ENCODE data around the gene COL5A3.

Gene COL5A3

DNA sequence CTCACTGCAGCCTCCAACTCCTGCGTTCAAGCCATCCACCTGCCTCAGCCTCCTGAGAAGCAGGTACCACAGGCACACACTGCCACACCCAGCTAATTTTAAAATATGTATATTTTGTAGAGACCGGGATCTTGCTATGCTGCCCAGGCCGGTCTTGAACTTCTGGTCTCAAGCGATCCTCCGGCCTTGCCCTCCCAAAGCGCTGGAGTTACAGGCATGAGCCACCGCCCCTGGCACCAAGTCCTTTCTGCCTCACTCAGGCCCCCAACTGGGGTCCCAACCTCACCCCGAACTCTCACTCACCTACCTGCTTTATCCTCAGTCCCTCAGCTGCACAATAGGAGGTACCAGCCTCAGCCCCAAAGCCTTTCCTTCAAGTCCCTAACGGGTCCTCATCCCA, 635 bp upstream of the COL5A3 start:
- no peak for DNase-seq

DNA sequence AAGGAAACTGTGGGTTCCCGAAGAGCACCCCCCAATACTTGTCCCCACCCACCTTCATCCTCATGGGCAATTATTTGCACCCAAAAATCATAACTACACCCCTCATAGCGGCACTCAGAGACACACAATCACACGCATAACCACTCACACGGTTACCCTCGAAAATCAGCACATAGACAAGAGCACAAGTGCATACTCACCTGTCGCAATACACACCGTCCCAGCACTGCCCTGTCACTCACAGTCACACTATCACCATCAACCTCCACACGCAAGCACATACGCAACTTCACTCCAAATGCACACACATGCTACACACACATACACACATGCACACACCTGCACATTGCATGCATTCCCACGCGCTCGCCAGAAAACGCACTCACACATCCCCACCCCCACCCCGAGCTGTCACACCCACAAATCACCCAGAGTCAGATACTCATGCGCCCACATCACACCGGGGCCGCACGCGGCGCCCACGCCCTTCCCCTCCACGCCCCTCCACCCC, 535 bp downstream of the COL5A3 start:
- no peak for DNase-seq

GRCh38 chr19:10008184-10008765, 2.0 kb downstream of the COL5A3 start:
- no peak for DNase-seq

- DNase-seq, result no peak
Measured at GRCh38 chr19:10007371-10008183, 2.7 kb downstream of the COL5A3 start.

DNA sequence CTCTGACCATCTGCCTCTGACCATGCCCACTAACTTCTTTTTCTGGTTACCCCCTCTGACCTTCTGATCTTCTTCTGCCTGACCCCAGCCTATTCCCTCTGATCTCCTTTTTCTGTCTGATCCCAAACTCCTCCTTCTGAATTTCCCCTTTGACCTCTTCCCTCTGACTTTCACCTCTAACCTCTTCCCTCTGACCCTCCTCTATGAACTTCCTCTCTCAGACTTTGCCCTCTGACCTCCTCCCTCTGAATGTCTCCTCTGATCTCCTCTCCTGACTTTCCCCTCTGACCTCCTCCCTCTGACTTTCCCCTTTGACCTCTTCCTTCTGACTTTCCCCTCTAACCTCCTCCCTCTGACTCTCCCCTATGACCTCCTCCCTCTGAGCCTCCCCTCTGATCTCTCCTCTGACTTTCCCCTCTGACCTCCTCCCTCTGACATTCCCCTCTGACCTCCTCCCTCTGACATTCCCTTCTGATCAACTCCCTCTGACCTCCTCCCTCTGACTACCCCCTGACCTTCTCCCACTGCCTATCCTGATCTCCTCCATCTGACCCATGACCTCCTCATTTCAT, 3.5 kb downstream of the COL5A3 start:
- DNase-seq, result no peak

GRCh38 chr19:10006335-10006708, 4.0 kb downstream of the COL5A3 start:
- no peak for DNase-seq

DNA sequence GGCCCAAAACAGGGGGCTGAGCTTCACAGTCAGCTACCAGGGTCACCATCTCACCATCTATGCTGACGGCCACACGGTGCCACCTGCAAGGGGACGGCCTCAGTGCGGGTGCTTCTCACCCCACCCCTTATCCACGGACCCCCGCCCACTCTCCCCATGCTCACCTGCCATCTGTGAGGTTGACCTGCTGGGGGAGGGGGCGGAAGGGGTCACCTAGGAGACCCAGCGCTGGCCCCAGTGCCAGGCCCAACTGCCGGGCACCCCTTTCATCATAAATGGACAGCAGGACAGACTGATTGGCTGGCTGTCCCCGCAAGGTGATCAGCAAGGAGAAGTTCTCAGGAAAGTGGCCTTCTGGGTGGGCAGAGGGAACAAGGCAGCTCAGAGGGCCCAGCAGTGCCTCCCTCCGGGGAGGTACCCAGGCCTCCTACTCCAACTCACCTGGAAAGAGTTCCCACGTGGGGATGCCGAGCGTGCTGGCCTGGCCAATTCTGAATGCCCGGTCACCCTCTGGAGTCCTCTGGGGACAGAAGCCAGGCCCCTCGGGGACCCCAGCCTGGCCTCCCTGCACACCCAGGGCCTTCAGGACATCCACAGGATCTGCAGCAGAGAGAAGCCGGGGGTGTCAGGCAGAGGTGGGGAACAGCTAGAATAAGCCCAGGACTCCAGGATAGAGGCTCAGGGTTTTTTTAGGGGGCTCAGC, 4.5 kb downstream of the COL5A3 start:
- DNase-seq, result no peak

DNA sequence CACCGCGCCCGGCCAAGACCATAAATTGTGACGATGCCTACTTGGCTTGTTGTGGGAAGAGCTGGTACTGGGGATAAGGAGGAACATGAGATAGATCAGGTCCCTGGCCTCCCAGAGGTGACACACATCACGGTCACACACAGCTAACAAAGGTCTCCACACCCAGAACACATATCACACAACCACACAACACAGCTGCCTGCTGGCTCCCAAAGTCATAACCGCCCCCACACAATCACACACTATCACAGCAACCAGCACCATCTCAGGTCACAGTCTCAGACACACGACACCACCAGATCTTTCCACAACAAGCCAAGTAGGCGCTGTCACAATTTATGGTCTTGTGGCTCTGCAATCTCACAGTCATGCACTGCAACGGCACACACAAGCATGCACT, 5.7 kb downstream of the COL5A3 start:
- DNase-seq, result no peak

DNA sequence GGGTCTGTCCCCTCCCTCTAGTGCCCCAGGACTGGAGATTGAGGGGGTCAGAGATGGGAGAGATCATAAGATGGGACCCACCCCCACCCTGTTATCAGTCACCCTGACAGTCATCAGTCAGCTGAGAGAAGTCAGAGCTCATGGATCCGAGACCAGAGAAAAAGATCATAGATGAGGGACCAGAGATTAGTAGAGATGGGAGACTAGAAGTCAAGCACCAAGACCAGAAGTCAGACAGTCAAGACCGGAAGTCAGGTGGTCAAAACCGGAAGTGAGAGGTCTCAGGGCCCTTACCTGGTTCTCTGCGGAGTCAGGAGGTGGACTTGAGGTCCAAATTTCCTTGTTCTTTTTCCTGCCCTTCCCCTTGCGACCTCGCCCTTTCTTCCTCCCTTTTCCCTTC, 7.0 kb downstream of the COL5A3 start:
- no peak for DNase-seq

- no peak for DNase-seq
Measured at GRCh38 chr19:10001899-10002298, 8.4 kb downstream of the COL5A3 start.

DNA sequence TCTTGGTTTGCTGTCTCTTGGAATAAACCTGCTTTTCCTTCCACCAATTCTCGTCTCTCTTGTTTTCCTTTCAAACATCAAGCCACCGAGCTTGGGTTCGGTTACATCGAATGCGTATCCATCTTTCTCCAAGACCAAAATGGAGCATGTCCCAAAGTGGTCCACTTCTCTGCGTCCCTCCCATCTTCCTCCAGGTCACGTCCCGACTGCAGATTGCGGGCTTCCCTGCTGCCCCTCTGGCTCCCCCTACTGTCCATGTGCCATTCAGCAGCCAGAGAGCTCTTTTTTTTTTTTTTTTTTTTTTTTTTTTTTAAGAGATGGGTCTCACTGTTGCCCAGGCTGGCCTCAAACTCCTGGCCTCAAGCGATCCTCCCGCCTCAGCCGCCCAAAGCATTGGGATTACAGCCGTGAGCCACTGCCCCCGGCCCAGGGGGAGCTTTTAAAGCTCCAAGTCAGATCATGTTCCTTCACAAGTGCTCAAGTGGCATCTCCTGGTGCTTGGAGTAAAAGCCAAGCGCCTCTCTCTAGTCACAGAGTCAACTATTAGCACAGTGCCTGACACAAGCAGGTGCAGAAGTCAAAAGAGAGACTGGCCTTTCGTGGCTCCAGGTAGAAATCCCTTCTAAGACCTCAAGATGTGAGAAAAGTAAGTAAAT, 10.0 kb downstream of the COL5A3 start:
- peak; percentile 40 for DNase-seq

GRCh38 chr19:9996541-9996940, 13.8 kb downstream of the COL5A3 start:
- DNase-seq, result no peak

- no peak for DNase-seq
Measured at GRCh38 chr19:9995999-9996398, 14.3 kb downstream of the COL5A3 start.

GRCh38 chr19:9995084-9995483, 15.2 kb downstream of the COL5A3 start:
- no peak for DNase-seq

DNA sequence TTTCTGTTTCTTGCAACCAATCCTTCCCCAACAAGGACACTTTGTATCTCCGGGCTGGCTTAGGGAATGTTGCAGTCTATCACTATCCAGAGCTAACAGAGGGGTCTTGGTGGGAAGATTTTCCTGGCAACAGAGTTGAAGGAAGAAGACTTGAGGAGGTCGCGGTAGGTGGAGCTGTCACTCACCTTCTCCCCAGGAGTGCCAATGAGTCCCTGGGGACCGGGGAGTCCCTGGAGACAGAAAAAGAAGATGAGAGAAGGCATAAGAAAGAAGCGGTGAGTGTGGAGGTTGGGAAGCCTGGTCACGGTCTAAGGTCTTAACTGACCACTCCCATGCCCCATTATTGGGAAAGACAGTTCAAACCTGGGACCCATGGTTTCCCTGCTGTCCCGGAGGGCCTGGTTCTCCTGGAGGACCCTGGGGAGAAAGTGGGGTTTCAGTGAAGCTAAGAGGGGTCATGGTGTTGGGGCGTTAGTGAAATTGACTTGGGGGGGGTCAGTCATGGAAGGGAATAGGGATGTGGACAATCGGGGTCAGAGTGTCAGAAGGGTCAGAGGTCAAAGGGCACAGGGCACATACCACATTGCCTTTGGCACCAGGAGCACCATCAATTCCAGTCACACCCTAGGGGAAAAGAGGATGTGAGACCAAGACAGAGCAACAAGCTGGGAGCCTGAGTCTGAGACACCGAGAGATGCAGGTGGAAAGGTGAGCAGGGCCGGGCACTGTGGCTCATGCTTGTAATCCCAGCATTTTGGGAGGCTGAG, 18.7 kb downstream of the COL5A3 start:
- DNase-seq, result no peak

GRCh38 chr19:9989504-9989903, 20.8 kb downstream of the COL5A3 start:
- no peak for DNase-seq

GRCh38 chr19:9986787-9987281, 23.5 kb downstream of the COL5A3 start:
- DNase-seq, result no peak

- no peak for DNase-seq
Measured at GRCh38 chr19:9981406-9982260, 28.7 kb downstream of the COL5A3 start.

DNA sequence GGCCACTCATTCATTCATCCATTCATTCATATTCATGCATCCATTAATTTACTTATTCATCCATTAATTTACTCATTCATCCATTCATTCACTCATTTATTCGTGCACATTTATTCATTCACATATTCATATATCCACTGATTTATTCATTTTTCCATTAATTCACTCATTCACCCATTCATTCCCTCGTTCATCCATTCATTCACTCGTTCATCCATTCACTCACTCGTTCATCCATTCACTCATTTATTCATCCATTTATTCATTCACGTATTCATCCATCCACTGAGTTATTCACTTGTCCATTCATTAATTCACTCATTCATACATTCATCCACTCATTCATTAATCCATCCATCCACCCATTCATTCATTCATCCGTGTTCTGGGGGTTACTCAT, 38.2 kb downstream of the COL5A3 start:
- DNase-seq, result no peak

DNA sequence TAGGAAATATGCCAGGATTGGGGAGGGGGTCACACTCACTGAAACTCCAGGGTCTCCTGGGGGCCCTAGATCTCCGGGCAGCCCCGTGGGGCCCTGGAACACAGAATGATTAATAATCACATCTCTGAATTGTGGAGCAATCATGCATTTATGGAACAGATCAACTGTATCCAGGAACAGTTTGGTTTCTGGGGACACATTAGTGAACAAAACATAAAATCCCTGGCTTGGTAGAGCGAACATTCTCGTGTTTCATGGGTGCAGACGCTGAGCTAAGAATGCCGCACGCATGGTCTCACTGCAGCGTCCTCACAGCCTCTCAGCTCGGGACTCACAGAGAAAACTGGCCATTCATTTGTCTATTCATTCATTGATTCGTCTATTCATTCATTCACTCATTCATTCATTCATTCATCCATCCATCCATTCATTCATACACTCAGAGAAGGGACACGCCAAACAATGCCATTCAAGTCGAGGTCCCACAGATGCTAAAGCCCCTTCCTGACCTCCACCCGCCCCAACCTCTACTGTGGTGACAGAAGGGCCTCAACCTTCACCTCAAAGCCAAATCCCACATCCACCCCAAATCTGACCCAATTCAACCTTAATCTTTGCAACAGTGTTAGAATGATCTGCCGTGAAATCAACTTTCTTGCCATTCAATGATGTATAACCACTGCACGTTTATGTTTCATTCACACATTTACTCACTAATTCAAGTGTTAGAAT, 39.0 kb downstream of the COL5A3 start:
- no peak for DNase-seq
